ENCODE data around the gene MCM8. TPM values are rescaled to one million over a fixed set of nuclear protein-coding genes. Genes with fewer than 3 reads are reported as not detected.

MCM8 gene
- polyA plus RNA-seq, 1 donor (not counting 4 experiments of a cell fraction or from before 2014, with no cell fraction given) = 7.0 TPM

DNA sequence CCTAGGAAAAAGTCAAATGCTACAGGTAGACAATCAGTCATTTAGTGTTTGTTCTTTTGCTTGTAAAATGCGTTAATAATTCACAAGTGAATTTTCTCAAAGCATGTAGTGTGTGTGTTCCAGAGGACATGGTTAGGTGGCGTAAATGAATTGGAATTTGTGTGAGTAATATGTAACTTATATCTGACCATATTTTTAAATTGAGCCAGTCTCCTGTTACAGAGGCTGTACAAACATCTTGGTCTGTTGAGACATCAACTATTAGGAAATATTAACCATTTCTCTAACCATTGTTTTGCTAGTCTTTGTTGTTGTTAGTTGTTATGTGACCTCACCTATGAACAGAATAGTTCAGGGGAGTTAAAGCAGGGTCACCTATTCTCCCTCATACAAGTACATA lies 22.7 kb downstream of the MCM8 start:
- dilution Hi-C loops (cut with MboI; ENCODE audit: extremely low pct_ligation_motif_present, low sequenced_read_pairs) = no loop called here
- H3K4me1 ChIP-seq (ENCODE audit: control insufficient read depth, extremely low read depth, insufficient read depth, low read length) = no peaks in the 10 kb centered on the region
- H3K4me3 ChIP-seq (ENCODE audit: control insufficient read depth in 2 of 3, extremely low read depth in 1 of 3, insufficient read depth in 2 of 3, low read depth in 1 of 3, low read length in 3 of 3) = no peak overlapping the region
- no peak for TF ChIP-seq EZH2 (IDR thresholded peaks at IDR 0.05; ENCODE audit: low read length)
- TF ChIP-seq, protein P1, sequence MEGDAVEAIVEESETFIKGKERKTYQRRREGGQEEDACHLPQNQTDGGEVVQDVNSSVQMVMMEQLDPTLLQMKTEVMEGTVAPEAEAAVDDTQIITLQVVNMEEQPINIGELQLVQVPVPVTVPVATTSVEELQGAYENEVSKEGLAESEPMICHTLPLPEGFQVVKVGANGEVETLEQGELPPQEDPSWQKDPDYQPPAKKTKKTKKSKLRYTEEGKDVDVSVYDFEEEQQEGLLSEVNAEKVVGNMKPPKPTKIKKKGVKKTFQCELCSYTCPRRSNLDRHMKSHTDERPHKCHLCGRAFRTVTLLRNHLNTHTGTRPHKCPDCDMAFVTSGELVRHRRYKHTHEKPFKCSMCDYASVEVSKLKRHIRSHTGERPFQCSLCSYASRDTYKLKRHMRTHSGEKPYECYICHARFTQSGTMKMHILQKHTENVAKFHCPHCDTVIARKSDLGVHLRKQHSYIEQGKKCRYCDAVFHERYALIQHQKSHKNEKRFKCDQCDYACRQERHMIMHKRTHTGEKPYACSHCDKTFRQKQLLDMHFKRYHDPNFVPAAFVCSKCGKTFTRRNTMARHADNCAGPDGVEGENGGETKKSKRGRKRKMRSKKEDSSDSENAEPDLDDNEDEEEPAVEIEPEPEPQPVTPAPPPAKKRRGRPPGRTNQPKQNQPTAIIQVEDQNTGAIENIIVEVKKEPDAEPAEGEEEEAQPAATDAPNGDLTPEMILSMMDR (optimal IDR thresholded peaks at IDR 0.05 in 1 of 3, IDR thresholded peaks at IDR 0.05 in 1 of 3, conservative IDR thresholded peaks at IDR 0.05 in 1 of 3; ENCODE audit: extremely low read depth in 1 of 3, insufficient read depth in 2 of 3, low read length in 3 of 3) = no peak
- H4K20me1 ChIP-seq (ENCODE audit: control insufficient read depth, extremely low read depth, insufficient read depth, low read length) = no peaks in the 10 kb centered on the region
- H3K4me2 ChIP-seq (ENCODE audit: control insufficient read depth, extremely low read depth, insufficient read depth, low read depth, low read length) = no peak overlapping the region
- no peaks in the 10 kb centered on the region for H3K27me3 ChIP-seq (ENCODE audit: control insufficient read depth, extremely low read depth, insufficient read depth, low read length)
- no peak overlapping the region for H3K9ac ChIP-seq (ENCODE audit: control insufficient read depth, extremely low read depth, insufficient read depth, low read length)
- H3K36me3 ChIP-seq (ENCODE audit: control insufficient read depth in 2 of 2, extremely low read depth in 1 of 2, insufficient read depth in 2 of 2, low read length in 2 of 2) = peaks cover 0 to 2% of the 10 kb centered on the region in 2 experiments
- FAIRE-seq = no peak
- no peak overlapping the region for H3K27ac ChIP-seq (ENCODE audit: control insufficient read depth, insufficient read depth, low read length)
- H3K9me1 ChIP-seq (ENCODE audit: control insufficient read depth, extremely low read depth, insufficient read depth, low read length) = no peaks in the 10 kb centered on the region
- H2AFZ ChIP-seq (ENCODE audit: control insufficient read depth, low read length) = no peak overlapping the region
- no peaks in the 10 kb centered on the region for H3K79me2 ChIP-seq (ENCODE audit: control insufficient read depth, insufficient read depth, low read length)
- no peak for DNase-seq (ENCODE audit: low read depth, low spot score)
- no peaks in the 10 kb centered on the region for H3K9me3 ChIP-seq (ENCODE audit: control insufficient read depth, low read depth, low read length)

- no peak overlapping the region for H3K4me3 ChIP-seq (ENCODE audit: control insufficient read depth in 2 of 3, extremely low read depth in 1 of 3, insufficient read depth in 2 of 3, low read depth in 1 of 3, low read length in 3 of 3)
- no peak overlapping the region for H3K9ac ChIP-seq (ENCODE audit: control insufficient read depth, extremely low read depth, insufficient read depth, low read length)
- DNase-seq (ENCODE audit: low read depth, low spot score) = no peak
- dilution Hi-C loops (cut with MboI; ENCODE audit: extremely low pct_ligation_motif_present, low sequenced_read_pairs) = no loop called here
- no peaks in the 10 kb centered on the region for H3K9me3 ChIP-seq (ENCODE audit: control insufficient read depth, low read depth, low read length)
- TF ChIP-seq, protein P1 (optimal IDR thresholded peaks at IDR 0.05 in 1 of 3, IDR thresholded peaks at IDR 0.05 in 1 of 3, conservative IDR thresholded peaks at IDR 0.05 in 1 of 3; ENCODE audit: extremely low read depth in 1 of 3, insufficient read depth in 2 of 3, low read length in 3 of 3) = no peak
- no peak for TF ChIP-seq EZH2 (IDR thresholded peaks at IDR 0.05; ENCODE audit: low read length)
- no peak for FAIRE-seq
- H3K9me1 ChIP-seq (ENCODE audit: control insufficient read depth, extremely low read depth, insufficient read depth, low read length) = no peaks in the 10 kb centered on the region
- H3K27ac ChIP-seq (ENCODE audit: control insufficient read depth, insufficient read depth, low read length) = no peak overlapping the region
- H3K27me3 ChIP-seq (ENCODE audit: control insufficient read depth, extremely low read depth, insufficient read depth, low read length) = no peaks in the 10 kb centered on the region
- H3K4me2 ChIP-seq (ENCODE audit: control insufficient read depth, extremely low read depth, insufficient read depth, low read depth, low read length) = no peak overlapping the region
- H4K20me1 ChIP-seq (ENCODE audit: control insufficient read depth, extremely low read depth, insufficient read depth, low read length) = no peaks in the 10 kb centered on the region
- no peak overlapping the region for H2AFZ ChIP-seq (ENCODE audit: control insufficient read depth, low read length)
- peaks cover 4% of the 10 kb centered on the region in 2 experiments for H3K36me3 ChIP-seq (ENCODE audit: control insufficient read depth in 2 of 2, extremely low read depth in 1 of 2, insufficient read depth in 2 of 2, low read length in 2 of 2)
- no peaks in the 10 kb centered on the region for H3K4me1 ChIP-seq (ENCODE audit: control insufficient read depth, extremely low read depth, insufficient read depth, low read length)
- no peaks in the 10 kb centered on the region for H3K79me2 ChIP-seq (ENCODE audit: control insufficient read depth, insufficient read depth, low read length)
Measured at GRCh38 chr20:5973971-5974370, 23.5 kb downstream of the MCM8 start.
